ENCODE measurements around the gene RAP1GDS1. TPM values are rescaled to one million over a fixed set of nuclear protein-coding genes. Genes with fewer than 3 reads are reported as not detected.

RAP1GDS1 gene
- total and polyA plus RNA-seq, 2 experiments from 2014 or later: 49.2 to 56.7 TPM

- no peaks in the 10 kb centered on the region for H3K27me3 ChIP-seq (replicated peaks; ENCODE audit: insufficient read depth)
- H3K36me3 ChIP-seq (ENCODE audit: low read depth): peaks cover 12% of the 10 kb centered on the region; the same call in 1 of the 2 replicates
- 39 to 49% methylated on average over 2 of the region's 2 CpGs for WGBS, 2 experiments (ENCODE audit: low coverage in 1 of 2, low lambda C conversion rate in 2 of 2, missing lambda C conversion rate in 2 of 2)
- in situ Hi-C loops (cut with MboI): loop anchor here (25.0 kb wide), 2 partner anchors 193 to 943 kb away; partner anchors contain the start of gene TSPAN5
- H2AFZ ChIP-seq: no peak overlapping the region
- TF ChIP-seq EZH2phosphoT487 (IDR thresholded peaks at IDR 0.05; ENCODE audit: insufficient read depth, low read depth): no peak
- no peak for TF ChIP-seq EZH2 (IDR thresholded peaks at IDR 0.05; ENCODE audit: insufficient read depth, poor library complexity, severe bottlenecking)
- H3K27ac ChIP-seq: peak overlapping the region; percentile 82; the same call in 1 of the 2 replicates
- H3K4me1 ChIP-seq (ENCODE audit: insufficient read depth): peaks cover 34% of the 10 kb centered on the region
- H3K9me2 ChIP-seq (ENCODE audit: insufficient read depth): no peaks in the 10 kb centered on the region
- no peaks in the 10 kb centered on the region for H3K9me3 ChIP-seq (ENCODE audit: low read depth)
- no peaks in the 10 kb centered on the region for H4K20me1 ChIP-seq (ENCODE audit: insufficient read depth)
- no peak overlapping the region for H3K4me2 ChIP-seq (ENCODE audit: unreplicated experiment)
- H3F3A ChIP-seq (ENCODE audit: insufficient read depth): peaks cover 34% of the 10 kb centered on the region
- no peak overlapping the region for H3K9ac ChIP-seq
- H3K79me2 ChIP-seq (ENCODE audit: insufficient read depth): peaks cover 13% of the 10 kb centered on the region; the same call in 1 of the 2 replicates
- H3K4me3 ChIP-seq: no peak overlapping the region
- peak; percentile 23 for DNase-seq
Observed at GRCh38 chr4:98469771-98470170, 208.6 kb downstream of the RAP1GDS1 start.

- Histone ChIP-seq H4K20me1 (ENCODE audit: insufficient read depth) (no peaks in the 10 kb centered on the region), H3K27ac (no peak overlapping the region), H3F3A (ENCODE audit: insufficient read depth) (peaks cover 39% of the 10 kb centered on the region), H3K36me3 (ENCODE audit: low read depth) (peaks cover 12% of the 10 kb centered on the region; the same call in 1 of the 2 replicates), H3K27me3 (replicated peaks; ENCODE audit: insufficient read depth) (no peaks in the 10 kb centered on the region), H3K4me3 (no peak overlapping the region), H3K9me2 (ENCODE audit: insufficient read depth) (no peaks in the 10 kb centered on the region), H3K4me1 (ENCODE audit: insufficient read depth) (peaks cover 37% of the 10 kb centered on the region), H3K9ac (no peak overlapping the region), H2AFZ (no peak overlapping the region), H3K9me3 (ENCODE audit: low read depth) (no peaks in the 10 kb centered on the region), H3K79me2 (ENCODE audit: insufficient read depth) (peaks cover 13% of the 10 kb centered on the region; the same call in 1 of the 2 replicates), H3K4me2 (ENCODE audit: unreplicated experiment) (no peak overlapping the region)
- WGBS, 2 experiments (ENCODE audit: low coverage in 1 of 2, low lambda C conversion rate in 2 of 2, missing lambda C conversion rate in 2 of 2): 44 to 45% methylated on average over 3 of the region's 3 CpGs
- DNase-seq: no peak
- no peak for TF ChIP-seq EZH2phosphoT487 (IDR thresholded peaks at IDR 0.05; ENCODE audit: insufficient read depth, low read depth)
- TF ChIP-seq EZH2 (IDR thresholded peaks at IDR 0.05; ENCODE audit: insufficient read depth, poor library complexity, severe bottlenecking): no peak
- in situ Hi-C loops (cut with MboI): loop anchor here (25.0 kb wide), 2 partner anchors 192 to 942 kb away; partner anchors contain the start of gene TSPAN5
Observed at GRCh38 chr4:98470366-98470765, 209.2 kb downstream of the RAP1GDS1 start.

- no peak for DNase-seq
- H3K4me2 ChIP-seq (ENCODE audit: unreplicated experiment): no peak overlapping the region
Observed at GRCh38 chr4:98470831-98471230, 209.6 kb downstream of the RAP1GDS1 start.

GRCh38 chr4:98473046-98473445 lies 211.9 kb downstream of the RAP1GDS1 start:
- Histone ChIP-seq H3K9me2 (ENCODE audit: insufficient read depth) (no peaks in the 10 kb centered on the region), H2AFZ (no peak overlapping the region), H3K9me3 (ENCODE audit: low read depth) (no peaks in the 10 kb centered on the region), H3K9ac (no peak overlapping the region), H3K27ac (no peak overlapping the region), H3F3A (ENCODE audit: insufficient read depth) (peaks cover 36% of the 10 kb centered on the region), H3K36me3 (ENCODE audit: low read depth) (peaks cover 12% of the 10 kb centered on the region; the same call in 1 of the 2 replicates), H3K4me3 (no peak overlapping the region), H3K27me3 (replicated peaks; ENCODE audit: insufficient read depth) (no peaks in the 10 kb centered on the region), H3K4me2 (ENCODE audit: unreplicated experiment) (no peak overlapping the region), H3K4me1 (ENCODE audit: insufficient read depth) (peaks cover 30% of the 10 kb centered on the region), H3K79me2 (ENCODE audit: insufficient read depth) (peaks cover 34% of the 10 kb centered on the region), H4K20me1 (ENCODE audit: insufficient read depth) (no peaks in the 10 kb centered on the region)
- TF ChIP-seq EZH2phosphoT487 (IDR thresholded peaks at IDR 0.05; ENCODE audit: insufficient read depth, low read depth): no peak
- TF ChIP-seq EZH2 (IDR thresholded peaks at IDR 0.05; ENCODE audit: insufficient read depth, poor library complexity, severe bottlenecking): no peak
- peak; percentile 47 for DNase-seq
- 89 to 92% methylated on average over 5 of the region's 5 CpGs for WGBS, 2 experiments (ENCODE audit: low coverage in 1 of 2, low lambda C conversion rate in 2 of 2, missing lambda C conversion rate in 2 of 2)
- in situ Hi-C loops (cut with MboI): loop anchor here (25.0 kb wide), 2 partner anchors 189 to 939 kb away; partner anchors contain the start of gene TSPAN5

More at GRCh38 chr4:98470831-98471230, 209.6 kb downstream of the RAP1GDS1 start:
- Histone ChIP-seq H2AFZ (no peak overlapping the region), H3K9me3 (ENCODE audit: low read depth) (no peaks in the 10 kb centered on the region), H3K27me3 (replicated peaks; ENCODE audit: insufficient read depth) (no peaks in the 10 kb centered on the region), H3K9me2 (ENCODE audit: insufficient read depth) (no peaks in the 10 kb centered on the region), H3K4me3 (no peak overlapping the region), H3K27ac (no peak overlapping the region), H3K36me3 (ENCODE audit: low read depth) (peaks cover 12% of the 10 kb centered on the region; the same call in 1 of the 2 replicates), H3K9ac (no peak overlapping the region), H3F3A (ENCODE audit: insufficient read depth) (peaks cover 40% of the 10 kb centered on the region), H3K79me2 (ENCODE audit: insufficient read depth) (peaks cover 13% of the 10 kb centered on the region; the same call in 1 of the 2 replicates), H4K20me1 (ENCODE audit: insufficient read depth) (no peaks in the 10 kb centered on the region), H3K4me1 (ENCODE audit: insufficient read depth) (peaks cover 37% of the 10 kb centered on the region)
- WGBS, 2 experiments (ENCODE audit: low coverage in 1 of 2, low lambda C conversion rate in 2 of 2, missing lambda C conversion rate in 2 of 2): 96% methylated on average over 7 of the region's 7 CpGs
- in situ Hi-C loops (cut with MboI): loop anchor here (25.0 kb wide), 2 partner anchors 191 to 941 kb away; partner anchors contain the start of gene TSPAN5
- TF ChIP-seq EZH2phosphoT487 (IDR thresholded peaks at IDR 0.05; ENCODE audit: insufficient read depth, low read depth) (no peak), EZH2 (IDR thresholded peaks at IDR 0.05; ENCODE audit: insufficient read depth, poor library complexity, severe bottlenecking) (no peak)
